NCI-H2196 treated with DMSO at 0.1 percent for 48 hours (cell line): Measurements from ENCODE around the gene ULK1.
"Not testable (repeated sequence)": the region's sequence is repeated elsewhere in the genome, so short reads cannot be mapped to it uniquely, and the experiment has no call there.

ENCODE experiments used
- DNase-seq: peaks from one replicate; lab custom pipeline; 2025; ENCODE audit not compliant: unreplicated experiment; lab: John Stamatoyannopoulos, UW

ULK1 gene

GRCh38 chr12:131861261-131862083 lies 33.0 kb upstream of the ULK1 start:
- no peak for DNase-seq

- no peak for DNase-seq
These were observed 32.4 kb upstream of the ULK1 start for GRCh38 chr12:131862084-131862441.

GRCh38 chr12:131862600-131862993 lies 31.8 kb upstream of the ULK1 start:
- DNase-seq, result no peak

GRCh38 chr12:131862994-131863710 lies 31.3 kb upstream of the ULK1 start:
- DNase-seq, result no peak

GRCh38 chr12:131863711-131864396 lies 30.6 kb upstream of the ULK1 start:
- DNase-seq, result no peak

- DNase-seq, result no peak
These were observed 30.0 kb upstream of the ULK1 start for GRCh38 chr12:131864469-131864868.

GRCh38 chr12:131865180-131865875 lies 29.1 kb upstream of the ULK1 start:
- no peak for DNase-seq

GRCh38 chr12:131867471-131867870 lies 27.0 kb upstream of the ULK1 start:
- DNase-seq, result no peak

GRCh38 chr12:131867891-131868675 lies 26.3 kb upstream of the ULK1 start:
- DNase-seq, result no peak

- no peak for DNase-seq
These were observed 24.5 kb upstream of the ULK1 start for GRCh38 chr12:131869871-131870418.

- no peak for DNase-seq
These were observed 22.7 kb upstream of the ULK1 start for GRCh38 chr12:131871677-131872076.

- DNase-seq, result no peak
These were observed 22.0 kb upstream of the ULK1 start for GRCh38 chr12:131872154-131873051.

- DNase-seq, result no peak
These were observed 21.1 kb upstream of the ULK1 start for GRCh38 chr12:131873293-131873692.

GRCh38 chr12:131874972-131875371 lies 19.4 kb upstream of the ULK1 start:
- not testable (repeated sequence) for DNase-seq

- DNase-seq, result not testable (repeated sequence)
These were observed 17.2 kb upstream of the ULK1 start for GRCh38 chr12:131877216-131877615.

GRCh38 chr12:131878436-131878835 lies 16.0 kb upstream of the ULK1 start:
- DNase-seq, result not testable (repeated sequence)

GRCh38 chr12:131882804-131883520 lies 11.5 kb upstream of the ULK1 start:
- DNase-seq, result no peak

GRCh38 chr12:131883521-131883900 lies 10.9 kb upstream of the ULK1 start:
- no peak for DNase-seq

- DNase-seq, result not testable (repeated sequence)
These were observed 9.3 kb upstream of the ULK1 start for GRCh38 chr12:131885076-131885475.
